ENCODE data around the gene ITPR3.

ITPR3 gene

GRCh38 chr6:33742092-33742491 lies 121.0 kb downstream of the ITPR3 start:
- no peak for DNase-seq

- no peak for DNase-seq
Observed at GRCh38 chr6:33742837-33743236, 121.7 kb downstream of the ITPR3 start.

GRCh38 chr6:33744001-33744848 lies 123.1 kb downstream of the ITPR3 start:
- peak; percentile 57 for DNase-seq

- no peak for DNase-seq
Observed at GRCh38 chr6:33744895-33745546, 123.9 kb downstream of the ITPR3 start.

DNA sequence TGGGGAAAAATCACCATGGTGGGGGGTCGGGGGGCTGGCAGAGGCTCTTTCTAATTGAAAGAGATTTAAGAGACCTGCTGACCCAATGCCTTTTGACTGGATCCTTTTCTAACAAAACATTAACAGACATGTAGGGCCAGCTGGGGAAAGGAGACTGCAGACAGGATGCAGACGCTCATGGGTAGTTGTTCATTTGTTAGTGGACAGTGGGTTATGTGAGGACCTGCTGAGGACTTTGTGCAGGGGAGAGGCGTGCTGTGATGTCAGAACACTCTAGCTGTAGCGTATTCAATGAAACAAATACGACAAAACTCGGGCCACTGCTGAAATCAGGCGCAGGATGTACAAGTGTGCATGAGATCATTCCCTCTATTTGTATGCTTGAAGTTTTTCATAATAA lies 124.4 kb downstream of the ITPR3 start:
- no peak for DNase-seq

Data from inflammatory macrophage treated with lipopolysaccharide for 4 hours (primary cell).